ENCODE data around the gene PLPP7.

GRCh38 chr9:131334629-131335367, 45.3 kb downstream of the PLPP7 start:
- TF ChIP-seq, protein P1, sequence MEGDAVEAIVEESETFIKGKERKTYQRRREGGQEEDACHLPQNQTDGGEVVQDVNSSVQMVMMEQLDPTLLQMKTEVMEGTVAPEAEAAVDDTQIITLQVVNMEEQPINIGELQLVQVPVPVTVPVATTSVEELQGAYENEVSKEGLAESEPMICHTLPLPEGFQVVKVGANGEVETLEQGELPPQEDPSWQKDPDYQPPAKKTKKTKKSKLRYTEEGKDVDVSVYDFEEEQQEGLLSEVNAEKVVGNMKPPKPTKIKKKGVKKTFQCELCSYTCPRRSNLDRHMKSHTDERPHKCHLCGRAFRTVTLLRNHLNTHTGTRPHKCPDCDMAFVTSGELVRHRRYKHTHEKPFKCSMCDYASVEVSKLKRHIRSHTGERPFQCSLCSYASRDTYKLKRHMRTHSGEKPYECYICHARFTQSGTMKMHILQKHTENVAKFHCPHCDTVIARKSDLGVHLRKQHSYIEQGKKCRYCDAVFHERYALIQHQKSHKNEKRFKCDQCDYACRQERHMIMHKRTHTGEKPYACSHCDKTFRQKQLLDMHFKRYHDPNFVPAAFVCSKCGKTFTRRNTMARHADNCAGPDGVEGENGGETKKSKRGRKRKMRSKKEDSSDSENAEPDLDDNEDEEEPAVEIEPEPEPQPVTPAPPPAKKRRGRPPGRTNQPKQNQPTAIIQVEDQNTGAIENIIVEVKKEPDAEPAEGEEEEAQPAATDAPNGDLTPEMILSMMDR (conservative IDR thresholded peaks at IDR 0.05; ENCODE audit: low read length), result no peak
- no peak for TF ChIP-seq EZH2phosphoT487 (IDR thresholded peaks at IDR 0.05; ENCODE audit: borderline replicate concordance, low read depth, low read length)
